PC-9 (cell line): ENCODE data around the gene PRR5L.

Experiments used
- CTCF ChIP-seq: fragments of 200-600 bp; sonication (generic); conservative IDR thresholded peaks from 2 replicates; pipeline ENCODE4 v1.6.1; 2017; ENCODE audit warnings: mixed run types, antibody characterized with exemption, mild to moderate bottlenecking, moderate library complexity
- EZH2 ChIP-seq: fragments of 200-600 bp; sonication (generic); IDR thresholded peaks from 2 replicates; pipeline ENCODE4 v1.8.0; 2017; ENCODE audit warnings: antibody characterized with exemption, low read depth

- TF ChIP-seq CTCF (no peak), EZH2 (no peak)
Measured at GRCh38 chr11:36266767-36267166, 29.3 kb upstream of the PRR5L start.
